ENCODE results near the gene FOXL3. TPM values are rescaled to one million over a fixed set of nuclear protein-coding genes. Genes with fewer than 3 reads are reported as not detected.

The FOXL3 gene
- total RNA-seq, 2 donors from 2014 or later: 0.79 TPM; not detected in 1

GRCh38 chr7:317643-318405, 27.9 kb downstream of the FOXL3 start:
- DNase-seq: no peak
- Histone ChIP-seq H3K9ac (ENCODE audit: low read depth in 2 of 2, low read length in 2 of 2) (no peak overlapping the region), H3K4me1 (peaks cover 20% of the 10 kb centered on the region), H3K36me3 (no peaks in the 10 kb centered on the region), H3K4me3 (no peak overlapping the region), H3K9me3 (no peaks in the 10 kb centered on the region), H3K27me3 (no peaks in the 10 kb centered on the region), H3K27ac (no peak overlapping the region)
- intact Hi-C loops (cut with DNase I): no loop called here
- TF ChIP-seq CTCF (IDR thresholded peaks at IDR 0.05): no peak

GRCh38 chr7:318476-318875, 28.5 kb downstream of the FOXL3 start:
- Histone ChIP-seq H3K27ac (peak overlapping the region; percentile 82), H3K4me1 (peaks cover 20% of the 10 kb centered on the region), H3K27me3 (no peaks in the 10 kb centered on the region), H3K9ac (ENCODE audit: low read depth in 2 of 2, low read length in 2 of 2) (peak overlapping the region; percentile 37 to 74), H3K4me3 (no peak overlapping the region), H3K9me3 (no peaks in the 10 kb centered on the region), H3K36me3 (no peaks in the 10 kb centered on the region)
- no peak for TF ChIP-seq CTCF (IDR thresholded peaks at IDR 0.05)
- intact Hi-C loops (cut with DNase I): no loop called here
- no peak for DNase-seq

GRCh38 chr7:318878-319661, 29.1 kb downstream of the FOXL3 start:
- no peak overlapping the region for H3K4me3 ChIP-seq
- TF ChIP-seq CTCF (IDR thresholded peaks at IDR 0.05): no peak
- H3K36me3 ChIP-seq: no peaks in the 10 kb centered on the region
- intact Hi-C loops (cut with DNase I): no loop called here
- H3K9me3 ChIP-seq: no peaks in the 10 kb centered on the region
- no peaks in the 10 kb centered on the region for H3K27me3 ChIP-seq
- DNase-seq: peak; percentile 72
- H3K4me1 ChIP-seq: peaks cover 20% of the 10 kb centered on the region
- H3K27ac ChIP-seq: peak overlapping the region; percentile 82
- H3K9ac ChIP-seq (ENCODE audit: low read depth in 2 of 2, low read length in 2 of 2): peak overlapping the region; percentile 46 to 74

- Histone ChIP-seq H3K4me1 (peaks cover 20% of the 10 kb centered on the region), H3K27ac (peak overlapping the region; percentile 82), H3K27me3 (no peaks in the 10 kb centered on the region), H3K9ac (ENCODE audit: low read depth in 2 of 2, low read length in 2 of 2) (peak overlapping the region in 1 of 2 donors; percentile 86), H3K36me3 (no peaks in the 10 kb centered on the region), H3K4me3 (no peak overlapping the region), H3K9me3 (no peaks in the 10 kb centered on the region)
- TF ChIP-seq CTCF (IDR thresholded peaks at IDR 0.05): no peak
- DNase-seq: peak; percentile 57
- intact Hi-C loops (cut with DNase I): loop anchor here (10.0 kb wide), 1 partner anchor 555 kb away; the partner anchor contains the start of gene GET4
These were observed 30.3 kb downstream of the FOXL3 start for GRCh38 chr7:320297-320696.

GRCh38 chr7:322111-322671, 32.2 kb downstream of the FOXL3 start:
- peak; percentile 92 for DNase-seq
- Histone ChIP-seq H3K27ac (peak overlapping the region; percentile 82), H3K9me3 (no peaks in the 10 kb centered on the region), H3K36me3 (no peaks in the 10 kb centered on the region), H3K9ac (ENCODE audit: low read depth in 2 of 2, low read length in 2 of 2) (peak overlapping the region; percentile 86 to 87), H3K4me3 (peak overlapping the region; percentile 4), H3K27me3 (no peaks in the 10 kb centered on the region), H3K4me1 (peaks cover 21% of the 10 kb centered on the region)
- peak; percentile 89 for TF ChIP-seq CTCF (IDR thresholded peaks at IDR 0.05)
- intact Hi-C loops (cut with DNase I): loop anchor here (10.0 kb wide), 1 partner anchor 553 kb away; the partner anchor contains the start of gene GET4

Data from colonic mucosa (tissue), 4 donors.